Activated naive CD4-positive, alpha-beta T cell treated with anti-CD3 and anti-CD28 coated beads, Interleukin-2, amount 50 U/mL, for 72 hours (primary cell): ENCODE data around the gene C10orf90. TPM values are rescaled to one million over a fixed set of nuclear protein-coding genes. Genes with fewer than 3 reads are reported as not detected.
A peak's percentile ranks its signal among the peaks of the same experiment; 100 is the strongest.

Source experiments
- ATAC-seq, 2 donors: fragments of 150-1000 bp; cut with Tn5 transposase; 2 replicates each; pipeline ENCODE4 v1.10.0; 2021; ENCODE audit warnings: mild to moderate bottlenecking in 2 of 2, moderate library complexity in 2 of 2
- DNase-seq, 2 donors: peaks; one replicate each; pipeline ENCODE4 v3.0.0; 2021 to 2022; ENCODE audit warnings: low spot score in 2 of 2
- H3K27ac Mint-ChIP-seq, 2 donors: one replicate each; pipeline ENCODE4 v1.8.0; 2022; ENCODE audit warnings: mild to moderate bottlenecking in 2 of 2, mixed read lengths in 2 of 2
- H3K36me3 Mint-ChIP-seq, 2 donors: one replicate each; pipeline ENCODE4 v1.8.0; 2022; ENCODE audit warnings: mixed read lengths in 2 of 2
- H3K9me3 Mint-ChIP-seq, 2 donors: one replicate each; pipeline ENCODE4 v1.8.0; 2022; ENCODE audit warnings: mixed read lengths in 2 of 2
- total RNA-seq, 2 donors: library from RNA; stranded (reverse); gene quantifications; one replicate each; pipeline ENCODE4 v1.2.3, GENCODE V29; 2022

C10orf90 gene
- total RNA-seq, 2 donors from 2014 or later: not detected

GRCh38 chr10:126400641-126401040 is 269.9 kb downstream of the C10orf90 start:
- Mint-ChIP-seq H3K27ac (no peak overlapping the region), H3K9me3 (peaks cover 3% of the 10 kb centered on the region in 2 donors), H3K36me3 (no peaks in the 10 kb centered on the region)
- DNase-seq (no peak), ATAC-seq (no peak)

DNA sequence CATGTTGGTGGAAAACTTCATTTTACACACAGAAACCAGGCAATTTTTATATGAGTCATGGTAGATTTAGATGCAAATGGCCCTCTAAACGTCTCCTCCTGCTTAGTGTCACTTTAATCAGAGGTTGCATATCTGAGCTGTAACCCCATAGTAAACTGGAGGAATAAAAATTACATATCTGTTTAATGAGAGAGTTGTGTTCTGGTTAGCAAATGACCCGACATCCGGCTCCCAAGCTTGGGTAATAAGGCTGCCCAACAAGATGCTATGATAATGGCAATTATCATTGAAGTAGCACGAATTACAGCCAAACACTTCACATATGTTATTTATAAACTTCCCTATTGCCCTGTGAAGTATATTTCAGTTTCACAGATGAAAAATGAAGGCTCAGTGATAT is 271.6 kb downstream of the C10orf90 start:
- Mint-ChIP-seq H3K27ac (no peak overlapping the region), H3K9me3 (peaks cover 3 to 11% of the 10 kb centered on the region in 2 donors), H3K36me3 (no peaks in the 10 kb centered on the region)
- DNase-seq (no peak), ATAC-seq (no peak)

GRCh38 chr10:126398383-126398743 is 272.1 kb downstream of the C10orf90 start:
- ATAC-seq (no peak), DNase-seq (no peak)
- Mint-ChIP-seq H3K36me3 (no peaks in the 10 kb centered on the region), H3K9me3 (peaks cover 3 to 11% of the 10 kb centered on the region in 2 donors), H3K27ac (no peak overlapping the region)

DNA sequence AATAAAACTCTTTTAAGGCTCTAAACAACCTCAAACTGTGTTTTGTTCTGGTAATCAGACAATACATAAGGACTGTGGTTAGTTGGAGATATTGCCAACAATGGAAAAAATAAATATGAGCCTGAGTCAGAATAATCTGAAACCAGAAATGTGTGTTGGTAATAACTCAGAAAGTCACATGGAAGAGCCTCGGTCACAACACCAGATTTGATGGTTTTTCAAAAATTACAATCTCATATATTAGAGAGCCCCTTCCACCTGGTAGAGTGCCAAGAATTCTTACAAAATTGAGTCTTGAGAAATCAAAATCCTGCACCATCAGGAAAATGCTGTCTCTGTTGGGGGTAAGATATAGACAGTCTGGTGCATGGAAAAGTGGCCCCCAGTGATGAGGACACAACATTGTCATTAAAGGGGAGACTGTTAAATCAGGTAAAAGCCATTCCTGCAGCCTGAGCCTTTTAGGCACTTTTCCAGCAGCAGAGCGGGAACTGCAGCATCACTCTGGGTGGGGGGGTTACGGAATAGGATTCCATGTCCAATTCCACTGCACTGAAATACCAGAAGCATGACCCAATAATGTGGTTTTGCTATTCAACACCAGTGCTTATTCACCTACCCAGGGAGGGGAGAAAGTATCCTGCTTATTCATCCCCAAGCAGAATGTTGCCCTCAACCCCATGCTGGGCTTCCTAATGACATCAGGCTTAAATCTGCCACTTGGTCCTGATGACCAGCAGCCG is 272.7 kb downstream of the C10orf90 start:
- H3K36me3 Mint-ChIP-seq: no peaks in the 10 kb centered on the region
- H3K27ac Mint-ChIP-seq: no peak overlapping the region
- DNase-seq: no peak
- H3K9me3 Mint-ChIP-seq: peaks cover 3 to 11% of the 10 kb centered on the region in 2 donors
- no peak for ATAC-seq

- DNase-seq (no peak), ATAC-seq (no peak)
- no peak overlapping the region for H3K27ac Mint-ChIP-seq
- H3K9me3 Mint-ChIP-seq: peaks cover 3 to 11% of the 10 kb centered on the region in 2 donors
- H3K36me3 Mint-ChIP-seq: no peaks in the 10 kb centered on the region
Observed at GRCh38 chr10:126397156-126397555, 273.3 kb downstream of the C10orf90 start.

DNA sequence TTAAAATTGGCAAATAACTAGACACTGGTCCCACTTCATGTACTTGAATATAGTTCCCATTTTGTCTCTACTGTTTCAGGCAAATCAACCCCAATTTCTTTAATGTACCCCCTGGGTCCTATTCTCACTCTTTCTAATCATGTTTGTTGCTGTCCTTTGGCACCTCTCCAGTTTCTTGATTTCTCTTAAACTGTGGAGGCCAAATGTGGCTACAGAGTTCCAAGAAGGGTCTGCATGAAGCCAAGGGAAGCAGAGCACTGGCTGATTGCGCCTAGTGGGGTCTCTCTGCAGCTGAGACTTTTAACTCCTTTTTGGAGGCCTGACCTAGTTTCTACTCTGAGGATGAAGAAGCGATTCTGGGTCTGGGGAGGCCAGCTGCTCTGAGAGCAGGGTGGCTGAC is 275.5 kb downstream of the C10orf90 start:
- H3K9me3 Mint-ChIP-seq: peaks cover 3 to 11% of the 10 kb centered on the region in 2 donors
- no peak for ATAC-seq

DNA sequence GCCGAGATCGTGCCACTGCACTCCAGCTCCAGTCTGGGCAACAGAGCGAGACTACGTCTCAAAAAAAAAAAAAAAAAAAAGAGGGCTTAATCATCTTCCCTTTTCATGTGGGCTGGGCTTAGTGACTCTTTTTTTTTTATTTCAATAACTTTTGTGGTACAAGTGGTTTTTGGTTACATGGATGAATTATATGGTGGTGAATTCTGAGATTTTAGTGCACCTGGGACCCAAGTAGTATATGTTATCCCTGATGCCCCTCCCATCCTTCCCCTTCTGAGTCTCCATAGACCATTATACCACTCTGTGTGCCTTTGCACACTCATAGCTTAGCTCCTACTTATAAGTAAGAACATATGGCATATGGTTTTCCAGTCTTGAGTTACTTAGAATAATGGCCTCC is 277.4 kb downstream of the C10orf90 start:
- no peaks in the 10 kb centered on the region for H3K36me3 Mint-ChIP-seq
- ATAC-seq: no peak

More for the DNA sequence above, 275.5 kb downstream of the C10orf90 start:
- DNase-seq: no peak
- Mint-ChIP-seq H3K27ac (no peak overlapping the region), H3K36me3 (no peaks in the 10 kb centered on the region)

DNA sequence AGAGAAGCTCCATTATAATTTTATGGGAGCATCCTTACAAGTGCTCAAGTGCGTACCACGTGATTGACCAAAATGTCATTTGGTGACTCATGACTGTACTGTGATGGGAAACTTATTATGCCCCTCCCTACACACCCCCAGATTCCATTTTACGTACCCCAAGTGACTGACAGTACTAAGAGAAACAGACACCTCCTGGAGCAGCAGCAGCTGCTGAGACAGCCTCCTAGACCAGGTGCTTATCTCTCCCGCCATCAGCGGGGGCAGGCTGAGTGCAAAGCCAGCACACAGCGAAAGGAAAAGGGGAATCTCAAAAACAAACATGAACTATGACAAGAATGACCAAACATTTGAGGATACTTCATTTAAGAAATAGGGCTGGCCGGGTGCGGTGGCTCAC is 278.0 kb downstream of the C10orf90 start:
- H3K27ac Mint-ChIP-seq: no peak overlapping the region
- H3K9me3 Mint-ChIP-seq: peaks cover 3 to 11% of the 10 kb centered on the region in 2 donors
- DNase-seq (no peak), ATAC-seq (no peak)
- peaks cover 0 to under 1% of the 10 kb centered on the region in 2 donors for H3K36me3 Mint-ChIP-seq

More for the DNA sequence above, 277.4 kb downstream of the C10orf90 start:
- Mint-ChIP-seq H3K27ac (no peak overlapping the region), H3K9me3 (peaks cover 3 to 11% of the 10 kb centered on the region in 2 donors)
- no peak for DNase-seq

DNA sequence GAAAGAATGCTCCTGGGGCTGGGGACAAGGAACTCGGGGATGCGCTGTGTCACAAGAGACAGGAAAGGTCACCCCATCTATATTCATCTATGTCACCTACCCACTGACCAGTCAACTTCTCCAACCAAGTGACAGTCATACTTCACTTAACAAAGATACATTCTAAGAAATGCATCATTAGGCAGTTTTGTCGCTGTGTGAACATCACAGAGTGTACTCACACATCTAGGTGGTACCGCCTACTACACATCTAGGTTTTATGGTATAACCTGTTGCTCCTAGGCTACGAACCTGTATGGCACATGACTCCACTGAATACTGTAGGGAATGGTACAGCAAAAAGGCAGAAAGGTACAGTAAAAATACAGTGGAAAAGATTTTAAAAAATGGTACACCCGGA is 278.4 kb downstream of the C10orf90 start:
- Mint-ChIP-seq H3K36me3 (peaks cover 4% of the 10 kb centered on the region in 2 donors), H3K9me3 (peaks cover 6 to 13% of the 10 kb centered on the region in 2 donors), H3K27ac (no peak overlapping the region)
- DNase-seq (no peak), ATAC-seq (no peak)

GRCh38 chr10:126391192-126391885 is 279.2 kb downstream of the C10orf90 start:
- H3K36me3 Mint-ChIP-seq: peaks cover 8 to 10% of the 10 kb centered on the region in 2 donors

DNA sequence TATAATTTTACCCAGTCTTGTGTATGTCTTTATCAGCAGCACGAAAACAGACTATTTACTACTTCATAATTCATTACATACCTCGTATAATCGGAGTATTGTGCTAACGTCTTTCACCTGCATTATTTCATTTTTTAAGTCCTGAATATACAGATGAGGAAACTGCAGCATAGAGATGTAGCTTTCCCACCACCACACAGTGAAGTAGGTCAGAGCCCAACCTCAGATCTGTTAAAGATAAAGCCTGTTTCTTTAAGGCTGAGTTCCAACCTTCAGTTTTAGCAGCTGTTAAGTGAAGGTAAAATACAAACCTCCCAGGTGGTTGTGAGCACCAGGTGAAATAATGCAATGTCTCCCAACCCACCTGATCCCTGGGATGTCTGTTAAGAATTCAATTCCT is 280.2 kb downstream of the C10orf90 start:
- DNase-seq (no peak), ATAC-seq (no peak)
- H3K9me3 Mint-ChIP-seq: peaks cover 6 to 11% of the 10 kb centered on the region in 2 donors
- no peak overlapping the region for H3K27ac Mint-ChIP-seq
- H3K36me3 Mint-ChIP-seq: peaks cover 8 to 10% of the 10 kb centered on the region in 2 donors

More at GRCh38 chr10:126391192-126391885, 279.2 kb downstream of the C10orf90 start:
- ATAC-seq (no peak), DNase-seq (no peak)
- H3K27ac Mint-ChIP-seq: no peak overlapping the region
- H3K9me3 Mint-ChIP-seq: peaks cover 9 to 16% of the 10 kb centered on the region in 2 donors

DNA sequence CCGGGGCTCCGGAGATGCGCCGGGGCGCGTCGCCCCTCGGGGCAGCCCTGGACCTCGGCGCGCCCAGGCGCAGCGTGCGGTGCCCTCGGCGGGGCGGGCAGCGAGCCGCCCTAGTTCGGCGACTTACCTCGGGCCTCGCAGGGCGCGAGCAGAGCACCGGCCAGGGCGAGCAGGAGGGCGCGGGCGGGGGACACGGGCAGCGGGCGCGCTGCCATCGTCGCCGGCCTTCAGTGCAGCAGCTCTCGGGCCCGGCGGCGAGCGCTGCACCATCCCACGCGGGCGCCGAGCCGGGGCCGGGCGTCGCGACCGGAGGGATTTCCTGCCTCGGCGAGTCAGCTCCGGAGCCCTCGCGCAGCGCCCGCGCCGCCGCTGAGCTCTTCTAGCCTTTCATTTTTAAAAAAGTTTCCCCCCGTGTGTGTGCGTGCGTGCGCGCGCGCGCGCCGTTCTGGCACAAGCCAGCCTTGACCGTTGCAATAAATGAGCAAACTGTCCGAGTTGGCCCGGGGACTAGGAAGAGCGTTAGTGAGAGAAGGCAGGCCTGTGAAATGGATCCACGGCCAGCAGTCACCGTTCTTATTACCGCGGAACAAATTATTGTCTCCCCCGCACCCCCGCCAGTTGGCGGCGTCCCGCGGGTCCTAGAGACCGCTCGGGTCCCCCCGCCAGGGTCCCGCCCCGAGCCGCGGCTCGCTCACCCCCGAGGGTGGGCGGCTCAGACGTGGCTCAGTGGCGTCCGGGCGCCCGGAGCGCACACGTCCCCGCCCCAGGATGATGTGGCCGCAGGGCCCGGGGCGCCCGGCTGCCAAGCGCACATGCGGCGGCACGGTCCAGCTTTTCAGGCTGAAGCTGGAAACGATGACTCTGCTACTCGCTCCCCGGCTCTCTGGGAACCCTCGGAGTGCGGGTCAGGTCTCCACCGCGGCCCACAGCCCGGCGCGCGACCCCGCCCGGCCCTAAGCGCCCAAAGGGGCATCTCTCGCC is 282.3 kb downstream of the C10orf90 start, which contains the start of gene ADAM12:
TSS of gene ADAM12 (minus strand) at position 547 of the 981 bp plus-strand sequence. CDS start at position 215, 332 bp downstream.
- no peak for ATAC-seq
- Mint-ChIP-seq H3K9me3 (peaks cover 6% of the 10 kb centered on the region in 2 donors), H3K27ac (peak within 1 kb of the TSS in 1 of 2 donors; percentile 84), H3K36me3 (peaks cover 8 to 10% of the 10 kb centered on the region in 2 donors)
- peak in 1 of 2 donors; percentile 15 for DNase-seq

GRCh38 chr10:126387041-126387921 is 283.2 kb downstream of the C10orf90 start:
- Mint-ChIP-seq H3K36me3 (peaks cover 8 to 10% of the 10 kb centered on the region in 2 donors), H3K9me3 (peaks cover 6% of the 10 kb centered on the region in 2 donors), H3K27ac (peak overlapping the region in 1 of 2 donors; percentile 84)
- no peak for ATAC-seq
- DNase-seq: peak in 1 of 2 donors; percentile 56

DNA sequence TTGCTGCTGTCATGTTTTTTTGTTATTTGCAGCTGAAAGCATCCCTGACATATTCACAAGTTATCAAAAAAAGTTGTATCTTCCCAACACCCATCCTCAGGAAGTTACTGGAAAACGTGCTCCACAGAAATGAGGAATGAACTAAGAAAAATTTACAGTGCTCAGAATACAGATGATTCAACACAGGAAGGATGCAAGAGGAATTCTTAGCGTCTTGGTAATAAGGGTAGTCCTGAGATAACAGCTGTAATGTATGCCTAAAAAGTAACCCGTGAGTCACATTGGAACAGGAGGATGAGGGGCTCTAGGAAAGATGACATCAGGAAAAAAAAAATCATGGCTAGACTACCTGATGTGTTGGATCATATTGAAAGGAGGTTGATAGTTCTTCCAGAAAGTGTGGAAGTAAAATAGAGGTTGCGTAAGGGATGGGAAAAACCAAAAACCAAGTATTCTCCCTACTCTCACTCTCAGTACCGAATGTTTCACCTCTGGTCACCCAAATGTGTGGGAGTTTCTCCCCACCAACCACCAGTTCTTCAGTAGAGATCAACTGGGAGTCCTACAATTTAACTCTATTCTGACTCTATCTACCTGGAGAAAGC is 286.1 kb downstream of the C10orf90 start:
- ATAC-seq (no peak), DNase-seq (no peak)
- peaks cover 8 to 10% of the 10 kb centered on the region in 2 donors for H3K36me3 Mint-ChIP-seq
- no peak overlapping the region for H3K27ac Mint-ChIP-seq
- H3K9me3 Mint-ChIP-seq: peaks cover 6 to 10% of the 10 kb centered on the region in 2 donors
